ENCODE data around the gene DHX34.
"Not testable (repeated sequence)": the region's sequence is repeated elsewhere in the genome, so short reads cannot be mapped to it uniquely, and the experiment has no call there.

DHX34 gene

GRCh38 chr19:47390533-47391488, 41.7 kb downstream of the DHX34 start:
- DNase-seq (ENCODE audit: low spot score): no peak

- peak; percentile 81 for DNase-seq (ENCODE audit: low spot score)
These were observed 42.6 kb downstream of the DHX34 start for GRCh38 chr19:47391510-47392223.

DNA sequence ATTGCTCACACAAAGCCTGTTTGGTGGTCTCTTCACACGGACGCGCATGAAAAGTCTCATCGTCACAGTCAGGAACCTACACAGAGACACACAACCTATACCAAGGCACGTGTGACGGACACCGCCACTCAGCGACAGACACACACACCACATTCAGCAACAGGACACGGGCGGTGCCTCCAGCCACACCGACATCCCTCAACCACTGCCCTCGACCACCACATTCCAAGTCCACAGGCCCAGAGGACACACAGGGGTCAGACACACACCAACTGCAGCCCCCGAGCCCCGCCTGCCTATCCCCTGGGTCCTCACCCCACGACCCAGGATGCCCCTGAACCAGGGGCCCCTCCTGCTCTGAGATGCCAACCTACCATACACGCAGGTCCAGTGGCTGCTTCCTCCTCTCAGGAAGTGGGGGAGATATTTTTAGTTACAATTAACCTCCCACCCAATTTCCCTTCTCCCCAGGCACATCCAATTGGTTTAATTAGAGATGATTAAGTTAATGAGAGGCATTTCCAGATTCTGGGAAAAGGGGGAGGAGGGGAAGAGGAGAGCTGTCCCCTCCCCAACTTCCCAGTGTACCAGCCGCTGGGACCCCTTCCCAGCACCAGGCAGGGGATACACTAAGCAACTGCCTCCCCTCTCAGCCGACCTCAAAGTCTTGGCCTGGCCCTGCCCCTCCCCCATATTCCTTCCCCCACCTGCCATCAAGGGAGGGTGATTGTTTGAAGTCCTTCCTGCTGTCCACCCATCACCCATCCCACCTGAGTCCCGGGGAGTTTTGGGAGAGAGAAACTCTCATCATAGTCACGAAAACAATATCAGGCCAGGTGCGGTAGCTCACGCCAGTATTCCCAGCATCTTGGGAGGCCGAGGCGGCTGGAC, 49.8 kb downstream of the DHX34 start:
- DNase-seq (ENCODE audit: low spot score): no peak

GRCh38 chr19:47402504-47402903, 53.4 kb downstream of the DHX34 start:
- DNase-seq (ENCODE audit: low spot score): no peak

- DNase-seq (ENCODE audit: low spot score): no peak
These were observed 55.5 kb downstream of the DHX34 start for GRCh38 chr19:47404334-47405196.

GRCh38 chr19:47405197-47405550, 56.1 kb downstream of the DHX34 start:
- DNase-seq (ENCODE audit: low spot score): no peak

- no peak for DNase-seq (ENCODE audit: low spot score)
These were observed 56.8 kb downstream of the DHX34 start for GRCh38 chr19:47405854-47406417.

- DNase-seq (ENCODE audit: low spot score): no peak
These were observed 57.7 kb downstream of the DHX34 start for GRCh38 chr19:47406711-47407416.

DNA sequence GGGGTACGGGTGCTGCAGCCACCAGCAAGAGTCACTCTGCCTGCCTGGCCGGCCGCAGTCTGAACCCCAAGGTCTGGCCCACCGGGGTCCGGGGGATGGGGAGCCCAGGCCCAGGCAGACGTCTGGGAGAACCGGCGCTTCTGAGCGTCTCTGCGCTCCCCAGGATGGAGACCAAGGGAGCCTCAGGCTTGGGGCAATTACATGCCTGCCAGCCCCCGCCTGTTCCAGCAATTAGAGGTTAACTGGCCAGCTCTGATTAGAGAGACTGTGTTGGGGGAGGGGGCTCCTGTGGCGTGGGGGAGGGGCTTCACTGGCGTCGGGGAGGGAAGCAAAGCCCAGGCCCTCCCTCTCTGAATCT, 58.3 kb downstream of the DHX34 start:
- no peak for DNase-seq (ENCODE audit: low spot score)

- DNase-seq (ENCODE audit: low spot score): no peak
These were observed 59.2 kb downstream of the DHX34 start for GRCh38 chr19:47408156-47408938.

DNA sequence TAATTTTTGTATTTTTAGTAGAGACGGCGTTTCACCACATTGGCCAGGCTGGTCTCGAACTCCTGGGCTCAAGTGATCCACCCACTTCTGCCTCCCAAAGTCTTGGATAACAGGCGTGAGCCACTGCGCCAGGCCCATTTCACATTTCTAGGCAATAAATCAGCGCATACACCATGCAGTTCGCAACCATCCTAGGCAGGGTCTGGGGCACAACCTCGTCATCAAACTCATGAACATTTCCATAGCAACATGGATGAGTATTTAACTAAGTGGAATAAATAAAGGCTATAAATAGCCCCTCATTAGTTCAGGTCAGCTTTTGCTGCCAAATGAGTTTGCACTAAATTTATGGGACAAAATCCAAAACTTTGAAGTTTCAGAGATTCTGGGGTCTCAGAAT, 62.0 kb downstream of the DHX34 start:
- no peak for DNase-seq (ENCODE audit: low spot score)

DNA sequence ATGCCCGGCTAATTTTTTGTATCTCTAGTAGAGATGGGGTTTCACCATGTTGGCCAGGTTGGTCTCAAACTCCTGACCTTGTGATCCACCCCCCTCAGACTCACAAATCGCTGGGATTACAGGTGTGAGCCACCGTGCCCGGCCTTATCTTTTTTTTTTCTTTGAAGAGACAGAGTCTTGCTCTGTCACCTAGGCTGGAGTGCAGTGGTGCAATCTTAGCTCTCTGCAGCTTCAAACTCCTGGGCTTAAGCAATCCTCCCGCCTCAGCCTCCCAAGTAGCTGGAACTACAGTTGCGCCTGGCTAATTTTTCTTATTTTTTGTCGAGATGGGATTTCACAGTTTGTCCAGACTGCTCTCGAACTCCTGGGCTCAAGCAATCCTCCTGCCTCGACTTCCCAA, 62.6 kb downstream of the DHX34 start:
- not testable (repeated sequence) for DNase-seq (ENCODE audit: low spot score)

GRCh38 chr19:47413941-47414340, 64.8 kb downstream of the DHX34 start:
- no peak for DNase-seq (ENCODE audit: low spot score)

GRCh38 chr19:47414469-47414868, 65.4 kb downstream of the DHX34 start:
- no peak for DNase-seq (ENCODE audit: low spot score)

GRCh38 chr19:47415953-47416642, 67.0 kb downstream of the DHX34 start:
- DNase-seq (ENCODE audit: low spot score): no peak

DNA sequence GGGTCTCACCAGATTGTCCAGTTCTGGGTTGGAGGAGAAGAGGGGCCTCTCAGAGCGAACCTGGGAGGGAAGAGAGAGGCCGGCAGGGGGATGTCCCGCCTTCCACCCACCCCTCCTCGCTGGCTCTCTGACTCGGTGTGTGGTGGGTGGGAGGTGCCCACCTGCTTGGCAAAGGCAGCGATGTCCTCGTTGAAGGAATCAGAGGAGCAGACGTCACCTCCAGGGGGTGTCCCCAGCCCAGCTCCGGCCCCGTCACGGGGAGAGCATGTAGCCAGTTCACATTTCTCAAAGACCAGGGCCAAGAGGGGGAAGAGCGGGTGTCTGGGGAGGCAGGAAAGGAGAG, 67.5 kb downstream of the DHX34 start:
- no peak for DNase-seq (ENCODE audit: low spot score)

DNA sequence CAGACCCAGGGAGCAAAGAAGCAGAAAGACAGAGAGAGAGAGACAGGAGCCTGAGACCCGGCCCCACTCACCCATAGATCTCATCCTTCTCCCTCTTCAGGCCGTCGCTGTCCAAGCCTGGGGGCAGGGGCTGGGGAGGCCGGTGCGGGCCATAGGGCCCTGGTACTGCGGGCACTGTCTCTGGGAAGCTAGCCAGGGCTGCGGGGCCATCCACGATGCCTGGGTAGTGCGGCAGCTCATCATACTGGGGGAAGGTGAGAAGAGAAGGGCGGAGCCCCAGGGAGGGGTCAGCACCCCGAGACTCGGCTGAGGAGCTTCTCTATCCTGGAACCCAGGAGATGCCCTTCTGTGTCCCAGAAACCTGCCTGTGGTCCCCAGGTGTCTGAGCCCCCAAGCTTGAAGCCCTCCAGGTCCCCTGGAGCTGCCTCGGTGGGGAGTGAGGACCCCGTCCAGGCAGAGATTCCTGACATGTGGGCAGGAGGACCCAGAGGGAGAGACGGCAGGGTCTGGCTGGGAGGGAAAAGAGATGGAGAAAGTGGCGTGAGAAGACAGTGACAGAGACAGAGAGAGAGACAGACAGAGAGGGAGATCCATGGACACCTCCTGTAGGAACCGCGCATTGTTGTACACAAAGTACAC, 68.1 kb downstream of the DHX34 start:
- DNase-seq (ENCODE audit: low spot score): no peak
